ENCODE measurements around the gene COBL.

DNA sequence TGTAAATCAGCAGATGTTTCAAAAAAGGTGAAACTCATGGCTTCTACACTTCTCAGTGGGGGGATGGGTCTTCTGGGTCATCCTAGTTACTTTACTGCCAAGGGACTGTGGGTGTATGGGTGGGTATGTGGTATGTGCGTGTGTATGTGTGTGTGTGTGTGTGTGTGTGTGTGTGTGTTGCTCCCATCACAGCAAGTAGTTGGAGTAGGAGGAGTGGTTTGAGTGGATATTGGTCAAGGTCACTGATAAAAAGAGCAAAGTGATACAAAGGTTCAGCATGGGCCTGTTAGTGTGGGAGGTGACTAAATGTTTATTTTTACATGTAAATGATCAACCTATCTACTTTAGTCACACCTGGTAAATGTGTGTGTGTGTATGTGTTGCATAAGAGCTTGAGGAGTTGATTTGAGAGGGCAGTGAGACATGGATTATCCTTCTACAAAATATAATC, 11.8 kb upstream of the COBL start:
- TF ChIP-seq, protein P1, sequence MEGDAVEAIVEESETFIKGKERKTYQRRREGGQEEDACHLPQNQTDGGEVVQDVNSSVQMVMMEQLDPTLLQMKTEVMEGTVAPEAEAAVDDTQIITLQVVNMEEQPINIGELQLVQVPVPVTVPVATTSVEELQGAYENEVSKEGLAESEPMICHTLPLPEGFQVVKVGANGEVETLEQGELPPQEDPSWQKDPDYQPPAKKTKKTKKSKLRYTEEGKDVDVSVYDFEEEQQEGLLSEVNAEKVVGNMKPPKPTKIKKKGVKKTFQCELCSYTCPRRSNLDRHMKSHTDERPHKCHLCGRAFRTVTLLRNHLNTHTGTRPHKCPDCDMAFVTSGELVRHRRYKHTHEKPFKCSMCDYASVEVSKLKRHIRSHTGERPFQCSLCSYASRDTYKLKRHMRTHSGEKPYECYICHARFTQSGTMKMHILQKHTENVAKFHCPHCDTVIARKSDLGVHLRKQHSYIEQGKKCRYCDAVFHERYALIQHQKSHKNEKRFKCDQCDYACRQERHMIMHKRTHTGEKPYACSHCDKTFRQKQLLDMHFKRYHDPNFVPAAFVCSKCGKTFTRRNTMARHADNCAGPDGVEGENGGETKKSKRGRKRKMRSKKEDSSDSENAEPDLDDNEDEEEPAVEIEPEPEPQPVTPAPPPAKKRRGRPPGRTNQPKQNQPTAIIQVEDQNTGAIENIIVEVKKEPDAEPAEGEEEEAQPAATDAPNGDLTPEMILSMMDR (IDR thresholded peaks at IDR 0.05) = no peak
- TF ChIP-seq EZH2phosphoT487 (IDR thresholded peaks at IDR 0.05) = no peak
- no peak for TF ChIP-seq EZH2 (IDR thresholded peaks at IDR 0.05)
